Activated naive CD4-positive, alpha-beta T cell treated with anti-CD3 and anti-CD28 coated beads, Interleukin-2, amount 50 U/mL, for 24 hours (primary cell): ENCODE results near the gene C19orf25.

Source experiments
- H3K27ac Mint-ChIP-seq: one replicate; pipeline ENCODE4 v1.8.0; 2021; ENCODE audit warnings: mild to moderate bottlenecking, mixed read lengths
- H3K27me3 Mint-ChIP-seq: one replicate; pipeline ENCODE4 v1.8.0; 2021; ENCODE audit warnings: mixed read lengths
- H3K36me3 Mint-ChIP-seq: one replicate; pipeline ENCODE4 v1.8.0; 2021; ENCODE audit warnings: mixed read lengths
- H3K4me1 Mint-ChIP-seq: one replicate; pipeline ENCODE4 v1.8.0; 2021; ENCODE audit warnings: mixed read lengths
- H3K4me3 Mint-ChIP-seq: one replicate; pipeline ENCODE4 v1.8.0; 2021; ENCODE audit warnings: mild to moderate bottlenecking, mixed read lengths
- H3K9me3 Mint-ChIP-seq: one replicate; pipeline ENCODE4 v1.8.0; 2021; ENCODE audit warnings: mixed read lengths

C19orf25 gene

DNA sequence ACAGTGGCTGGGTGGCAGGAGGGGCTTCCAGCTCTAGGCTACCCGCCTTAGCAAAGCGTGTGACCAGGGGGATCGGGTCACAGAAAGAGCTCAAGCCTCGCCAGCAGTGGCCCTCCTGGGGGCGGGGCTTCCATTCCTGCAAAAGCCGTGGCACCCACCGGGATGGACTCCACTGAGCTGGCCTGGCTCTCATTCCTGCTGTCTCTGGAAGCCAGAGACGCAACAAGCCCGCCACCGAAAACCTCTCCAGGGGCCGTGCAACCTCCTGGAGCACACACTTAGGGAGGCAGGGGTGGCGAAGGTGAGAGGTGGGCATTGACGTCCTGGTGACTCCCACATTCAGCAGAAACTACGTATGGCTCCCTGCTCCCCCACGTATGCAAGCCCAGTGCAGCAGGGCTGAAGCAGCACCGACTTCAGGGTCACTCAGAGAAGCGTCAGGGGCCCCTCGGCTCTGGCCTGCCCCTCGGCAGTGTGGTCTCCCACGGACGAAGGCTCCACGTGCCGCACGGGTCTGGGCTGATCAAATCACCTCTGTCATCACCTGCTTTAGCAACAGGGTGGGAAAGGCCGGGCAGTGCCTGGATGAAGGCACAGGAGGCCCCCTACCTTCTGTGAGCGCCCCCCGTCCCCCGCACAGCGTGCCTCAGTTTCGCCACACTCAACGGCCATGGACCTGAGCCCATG, 3.1 kb downstream of the C19orf25 start:
- Mint-ChIP-seq H3K9me3 (no peaks in the 10 kb centered on the region), H3K36me3 (peaks cover 2% of the 10 kb centered on the region), H3K4me1 (peaks cover 27% of the 10 kb centered on the region), H3K4me3 (no peak overlapping the region), H3K27me3 (no peaks in the 10 kb centered on the region), H3K27ac (no peak overlapping the region)

DNA sequence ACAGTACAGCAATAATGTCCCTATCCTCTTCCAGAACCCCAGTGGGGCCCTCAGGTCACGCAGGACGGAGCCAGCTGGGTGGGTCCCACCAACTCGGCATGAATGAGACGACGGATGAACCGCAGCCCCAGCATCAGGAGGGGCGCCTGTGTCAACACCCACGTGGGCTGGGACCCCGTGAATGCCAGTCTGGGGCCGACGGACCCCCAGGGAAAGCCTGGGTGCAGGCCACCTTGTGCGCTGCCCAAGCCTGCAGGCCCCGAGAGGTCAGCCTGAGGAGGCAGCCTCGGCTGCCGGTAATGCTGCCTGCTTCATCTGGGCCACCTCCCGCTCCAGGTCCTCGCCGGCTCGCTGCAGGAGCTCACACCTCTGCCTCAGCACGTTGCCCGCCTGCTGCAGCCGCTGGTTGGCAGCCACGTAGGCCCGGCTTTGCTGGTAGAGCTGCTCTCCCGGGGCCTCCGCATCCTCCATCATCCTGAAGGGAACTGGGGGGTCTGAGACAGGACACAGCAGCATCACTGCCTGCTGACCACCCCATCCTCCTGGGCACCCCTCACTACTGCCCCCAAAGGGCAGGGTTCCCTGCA, 4.2 kb downstream of the C19orf25 start:
- Mint-ChIP-seq H3K4me3 (no peak overlapping the region), H3K27me3 (no peaks in the 10 kb centered on the region), H3K36me3 (peaks cover 2% of the 10 kb centered on the region), H3K9me3 (no peaks in the 10 kb centered on the region), H3K4me1 (peaks cover 23% of the 10 kb centered on the region), H3K27ac (no peak overlapping the region)

DNA sequence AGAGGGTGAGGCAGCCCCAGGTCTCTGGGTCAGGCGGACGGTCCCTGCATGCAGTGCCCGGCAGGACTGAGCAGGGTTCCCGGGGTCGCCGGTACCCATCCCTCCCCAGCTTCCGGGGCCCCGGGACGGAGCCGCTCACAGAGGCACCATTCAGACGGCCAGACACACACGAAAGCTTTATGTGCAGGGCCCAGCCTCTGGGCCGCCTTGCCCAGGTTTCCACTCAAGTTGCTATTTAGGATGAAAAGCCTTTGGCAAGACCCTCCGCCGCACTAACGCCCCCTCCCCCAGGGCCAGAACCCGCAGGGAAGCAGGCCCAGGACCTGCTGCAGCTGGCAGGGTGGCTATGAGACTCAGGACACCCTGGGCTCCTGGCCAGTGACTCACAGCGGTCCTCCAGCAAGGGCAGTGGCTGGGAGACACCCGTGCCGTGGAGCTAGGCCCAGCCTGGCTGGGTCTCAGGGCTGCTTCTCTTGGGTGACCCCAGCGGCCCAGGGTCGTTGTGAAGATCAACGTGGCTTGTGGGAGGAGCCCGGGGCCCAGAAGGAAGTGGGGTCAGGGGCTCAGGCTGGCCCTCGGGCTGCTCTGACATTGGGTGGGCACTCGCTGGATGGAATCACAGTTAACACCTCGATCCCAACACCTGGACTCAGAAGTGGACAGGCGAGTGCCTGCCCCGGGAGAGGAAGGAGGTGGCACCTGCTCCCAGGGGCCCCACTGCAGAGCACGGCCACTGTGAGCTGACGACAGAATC, 4.8 kb downstream of the C19orf25 start:
- H3K27me3 Mint-ChIP-seq: no peaks in the 10 kb centered on the region
- no peak overlapping the region for H3K27ac Mint-ChIP-seq

DNA sequence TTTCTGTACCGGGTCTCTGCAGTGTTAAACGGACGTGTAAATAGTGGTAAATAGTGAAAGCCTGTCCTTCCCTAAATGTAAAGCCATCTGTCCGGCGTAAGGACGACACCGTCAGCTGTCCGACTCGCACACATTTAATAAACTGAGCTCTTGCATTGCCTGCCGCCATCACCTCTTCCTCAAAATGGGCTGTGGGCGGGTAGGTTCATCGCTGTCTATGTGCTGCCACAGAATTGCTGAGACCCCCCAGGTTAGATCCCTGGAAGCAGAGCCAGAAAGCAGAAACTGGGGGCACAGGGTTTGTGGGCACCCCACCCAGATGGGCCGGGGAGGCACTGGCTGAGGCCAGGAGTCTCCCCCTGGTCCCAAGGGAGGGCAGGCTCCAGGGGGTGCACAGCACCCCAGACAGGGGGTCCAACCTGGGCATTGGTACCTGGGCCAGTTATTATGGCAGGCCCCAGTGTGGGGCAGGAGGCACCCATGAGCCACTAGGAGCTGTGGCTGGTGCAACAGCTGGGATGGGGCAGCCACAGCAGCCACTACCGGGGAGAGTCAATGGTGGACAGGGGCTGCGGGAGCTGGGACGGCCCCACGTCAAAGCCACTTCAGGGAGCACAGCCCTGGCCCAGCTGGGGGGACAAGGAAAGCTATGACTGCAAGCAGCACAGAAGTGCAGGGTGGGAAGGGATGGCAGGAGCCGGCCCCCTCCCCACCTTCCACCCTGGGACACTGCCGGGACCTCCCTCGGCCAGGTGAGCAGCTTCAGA, 5.7 kb downstream of the C19orf25 start:
- Mint-ChIP-seq H3K4me1 (peaks cover 18% of the 10 kb centered on the region), H3K27me3 (no peaks in the 10 kb centered on the region), H3K36me3 (no peaks in the 10 kb centered on the region), H3K9me3 (no peaks in the 10 kb centered on the region), H3K4me3 (no peak overlapping the region), H3K27ac (no peak overlapping the region)

More for the DNA sequence above, 4.8 kb downstream of the C19orf25 start:
- no peak overlapping the region for H3K4me3 Mint-ChIP-seq
- peaks cover 2% of the 10 kb centered on the region for H3K36me3 Mint-ChIP-seq
- H3K4me1 Mint-ChIP-seq: peaks cover 21% of the 10 kb centered on the region
- no peaks in the 10 kb centered on the region for H3K9me3 Mint-ChIP-seq

DNA sequence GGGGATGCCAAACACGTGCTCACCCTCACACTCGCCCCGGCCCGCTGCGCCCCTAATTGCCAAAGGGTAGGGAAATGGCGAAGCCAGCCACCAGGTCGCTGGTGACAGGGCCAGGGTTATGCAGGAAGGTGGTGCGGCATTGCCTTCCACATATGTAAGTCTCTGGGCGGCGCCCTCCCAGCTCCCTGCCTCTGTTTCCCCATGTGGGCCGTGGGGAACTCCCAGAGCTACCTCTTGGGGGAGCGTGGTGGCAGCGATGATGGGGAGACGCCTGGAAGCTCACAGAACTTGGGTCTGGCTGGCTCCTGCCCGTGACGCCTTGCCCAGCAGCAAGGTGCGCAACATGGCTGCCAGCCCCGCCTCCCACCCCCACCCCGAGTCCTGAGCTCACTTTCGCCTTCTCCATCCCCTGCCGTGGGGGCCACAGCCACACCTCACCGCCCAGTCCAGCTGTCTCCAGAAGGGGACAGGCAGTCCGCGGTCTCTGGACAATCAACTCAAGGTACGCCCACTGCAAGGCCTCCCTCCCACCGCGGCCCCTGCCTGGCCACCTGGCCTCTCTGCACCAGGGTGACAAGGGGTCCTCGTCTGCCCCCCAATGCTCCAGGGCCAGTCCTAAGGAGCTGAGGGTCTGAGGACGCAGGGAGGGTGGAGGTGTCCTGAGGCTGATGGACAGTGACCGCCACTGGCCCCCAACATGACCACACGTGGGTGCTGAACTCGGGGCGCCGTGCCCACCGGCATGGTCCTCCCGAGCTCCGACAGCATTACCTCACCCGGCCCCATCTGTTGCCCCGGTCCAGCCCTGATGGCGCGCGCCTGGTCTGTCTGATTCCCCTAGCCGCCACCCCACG, 6.6 kb downstream of the C19orf25 start:
- H3K36me3 Mint-ChIP-seq: no peaks in the 10 kb centered on the region

DNA sequence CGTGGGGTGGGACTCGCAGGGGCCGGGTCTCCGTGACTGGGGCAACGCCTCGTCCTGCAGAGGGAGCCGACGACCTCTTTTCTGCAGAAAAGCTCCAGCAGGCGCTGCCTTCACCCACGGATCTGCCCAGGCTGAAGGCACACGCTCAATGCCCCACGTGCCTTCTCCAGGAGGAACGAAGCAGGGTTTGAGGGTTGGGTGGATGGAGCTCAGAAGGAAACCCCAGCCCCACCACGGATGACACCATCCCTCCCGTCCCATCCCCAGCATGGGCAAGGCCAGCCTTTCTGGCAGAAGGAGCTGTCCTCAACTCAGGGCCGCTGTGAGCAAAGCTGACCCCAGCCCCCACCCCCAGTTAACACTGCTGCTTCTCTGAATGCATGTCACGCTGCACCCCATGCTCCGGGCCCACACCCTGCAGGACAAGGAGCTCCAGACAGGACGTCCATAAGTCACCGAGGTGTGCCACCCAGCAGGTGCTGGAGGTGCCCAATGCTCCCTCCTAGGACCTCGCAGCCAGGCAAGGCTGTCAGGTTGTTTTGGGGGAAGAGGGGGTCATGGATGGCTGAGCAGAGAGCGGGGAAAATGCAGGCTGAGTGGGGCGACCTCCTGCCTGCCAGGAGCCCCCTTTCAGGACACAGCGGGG, 7.4 kb downstream of the C19orf25 start:
- H3K27ac Mint-ChIP-seq: no peak overlapping the region
- H3K27me3 Mint-ChIP-seq: peaks cover 1% of the 10 kb centered on the region
- peaks cover 10% of the 10 kb centered on the region for H3K4me1 Mint-ChIP-seq
- H3K9me3 Mint-ChIP-seq: no peaks in the 10 kb centered on the region
- no peaks in the 10 kb centered on the region for H3K36me3 Mint-ChIP-seq
- H3K4me3 Mint-ChIP-seq: peak overlapping the region; percentile 62

More for the DNA sequence above, 6.6 kb downstream of the C19orf25 start:
- H3K9me3 Mint-ChIP-seq: no peaks in the 10 kb centered on the region
- peaks cover 17% of the 10 kb centered on the region for H3K4me1 Mint-ChIP-seq
- no peak overlapping the region for H3K27ac Mint-ChIP-seq
- H3K4me3 Mint-ChIP-seq: no peak overlapping the region
- no peaks in the 10 kb centered on the region for H3K27me3 Mint-ChIP-seq

DNA sequence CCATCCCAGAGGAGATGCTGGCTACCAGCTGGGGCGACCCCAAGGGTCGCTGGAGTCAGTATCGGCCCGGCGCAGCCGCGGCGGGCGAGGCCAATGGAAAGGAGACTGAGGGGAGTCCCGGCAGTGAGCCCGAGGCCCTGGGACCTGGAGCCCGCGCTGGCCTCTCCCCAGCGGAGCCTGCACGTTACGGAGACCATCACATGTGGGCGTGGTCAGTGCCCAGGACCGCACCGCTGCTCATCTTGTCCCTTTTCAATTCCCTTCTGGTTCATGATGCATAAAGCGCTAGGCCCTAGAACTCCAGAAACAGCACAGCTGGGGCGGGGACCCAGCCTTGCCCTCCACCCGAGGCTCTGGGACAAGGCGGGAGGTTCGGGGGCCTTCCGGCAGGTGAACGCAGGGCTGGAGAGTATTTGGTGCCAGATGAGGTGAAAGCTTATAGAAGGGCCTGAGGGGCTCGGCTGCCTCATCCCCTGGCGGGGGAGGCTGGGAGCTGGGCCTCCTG, 8.0 kb downstream of the C19orf25 start:
- Mint-ChIP-seq H3K36me3 (no peaks in the 10 kb centered on the region), H3K27me3 (peaks cover 2% of the 10 kb centered on the region), H3K9me3 (no peaks in the 10 kb centered on the region), H3K4me3 (peak overlapping the region; percentile 62), H3K27ac (no peak overlapping the region), H3K4me1 (peaks cover 10% of the 10 kb centered on the region)

DNA sequence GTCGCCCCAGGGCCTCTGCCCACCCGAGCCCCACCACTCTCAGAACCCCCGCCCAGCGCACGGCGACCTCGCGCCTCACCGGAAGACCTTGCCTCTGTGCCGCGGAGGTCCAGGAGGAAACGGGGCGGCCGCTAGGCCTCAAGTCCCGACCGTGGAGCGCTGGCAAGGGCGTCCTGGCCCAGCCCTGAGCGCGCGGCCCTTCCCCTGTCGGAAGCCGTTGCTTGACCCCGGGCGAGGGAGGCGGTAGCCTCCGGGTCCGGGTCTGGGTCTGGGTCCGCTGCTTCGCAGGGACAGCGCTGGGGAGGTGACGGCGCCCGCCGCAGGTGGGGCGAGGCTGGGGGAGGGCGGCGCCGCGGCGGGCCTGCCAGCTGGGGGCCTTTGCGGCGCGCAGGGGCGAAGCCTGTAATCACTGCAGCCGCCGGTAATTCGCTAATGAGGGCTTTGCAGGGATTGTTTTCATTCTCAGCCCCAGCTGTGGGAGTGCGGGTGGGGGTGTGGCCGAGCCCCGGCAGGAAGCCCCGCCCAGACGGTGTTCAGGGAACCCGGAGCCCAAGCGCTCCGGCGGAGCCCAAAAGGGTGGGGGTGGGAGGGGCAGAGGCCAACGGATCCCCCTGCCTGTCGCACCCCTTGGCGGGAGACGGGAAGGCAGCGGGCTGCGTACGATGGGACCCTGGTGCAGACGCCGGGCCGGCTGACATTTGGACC, 8.6 kb downstream of the C19orf25 start:
- Mint-ChIP-seq H3K27ac (no peak overlapping the region), H3K27me3 (peaks cover 2% of the 10 kb centered on the region), H3K4me3 (peak overlapping the region; percentile 79), H3K36me3 (no peaks in the 10 kb centered on the region), H3K4me1 (peaks cover 10% of the 10 kb centered on the region), H3K9me3 (no peaks in the 10 kb centered on the region)

DNA sequence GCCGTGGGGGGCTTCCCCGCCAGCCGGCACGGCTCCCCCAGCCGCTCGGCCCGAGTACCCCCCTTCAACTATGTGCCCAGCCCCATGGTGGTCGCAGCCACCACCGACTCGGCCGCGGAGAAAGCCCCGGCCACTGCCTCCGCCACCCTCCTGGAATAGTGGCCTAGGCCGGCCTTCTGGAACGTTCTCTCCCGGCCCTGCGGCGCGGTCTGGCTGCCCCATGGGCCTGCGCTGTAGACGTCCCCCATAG, 9.0 kb downstream of the C19orf25 start:
- Mint-ChIP-seq H3K4me1 (peaks cover 10% of the 10 kb centered on the region), H3K4me3 (peak overlapping the region; percentile 79), H3K27me3 (peaks cover 2% of the 10 kb centered on the region), H3K9me3 (no peaks in the 10 kb centered on the region), H3K36me3 (no peaks in the 10 kb centered on the region), H3K27ac (no peak overlapping the region)

DNA sequence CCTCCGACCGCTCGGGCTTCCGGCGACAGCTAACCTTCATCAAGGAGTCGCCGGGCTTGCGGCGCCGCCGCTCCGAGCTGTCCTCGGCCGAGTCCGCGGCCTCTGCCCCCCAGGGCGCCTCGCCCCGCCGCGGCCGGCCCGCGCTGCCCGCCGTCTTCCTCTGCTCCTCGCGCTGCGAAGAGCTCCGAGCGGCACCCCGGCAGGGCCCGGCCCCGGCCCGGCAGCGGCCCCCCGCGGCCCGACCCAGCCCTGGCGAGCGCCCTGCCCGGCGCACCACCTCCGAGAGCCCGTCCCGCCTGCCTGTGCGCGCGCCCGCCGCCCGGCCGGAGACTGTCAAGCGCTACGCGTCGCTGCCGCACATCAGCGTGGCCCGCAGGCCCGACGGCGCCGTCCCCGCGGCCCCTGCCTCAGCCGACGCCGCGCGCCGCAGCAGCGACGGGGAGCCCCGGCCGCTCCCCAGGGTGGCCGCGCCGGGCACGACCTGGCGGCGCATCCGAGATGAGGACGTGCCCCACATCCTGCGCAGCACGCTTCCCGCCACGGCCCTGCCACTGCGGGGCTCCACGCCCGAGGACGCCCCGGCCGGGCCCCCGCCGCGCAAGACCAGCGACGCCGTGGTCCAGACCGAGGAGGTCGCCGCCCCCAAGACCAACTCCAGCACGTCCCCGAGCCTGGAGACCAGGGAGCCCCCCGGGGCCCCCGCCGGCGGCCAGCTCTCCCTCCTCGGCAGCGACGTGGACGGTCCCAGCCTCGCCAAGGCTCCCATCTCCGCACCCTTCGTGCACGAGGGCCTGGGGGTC, 9.6 kb downstream of the C19orf25 start:
- no peaks in the 10 kb centered on the region for H3K36me3 Mint-ChIP-seq
- peak overlapping the region; percentile 79 for H3K4me3 Mint-ChIP-seq
- H3K9me3 Mint-ChIP-seq: no peaks in the 10 kb centered on the region
- peaks cover 2% of the 10 kb centered on the region for H3K27me3 Mint-ChIP-seq
- no peak overlapping the region for H3K27ac Mint-ChIP-seq
- H3K4me1 Mint-ChIP-seq: peaks cover 10% of the 10 kb centered on the region

DNA sequence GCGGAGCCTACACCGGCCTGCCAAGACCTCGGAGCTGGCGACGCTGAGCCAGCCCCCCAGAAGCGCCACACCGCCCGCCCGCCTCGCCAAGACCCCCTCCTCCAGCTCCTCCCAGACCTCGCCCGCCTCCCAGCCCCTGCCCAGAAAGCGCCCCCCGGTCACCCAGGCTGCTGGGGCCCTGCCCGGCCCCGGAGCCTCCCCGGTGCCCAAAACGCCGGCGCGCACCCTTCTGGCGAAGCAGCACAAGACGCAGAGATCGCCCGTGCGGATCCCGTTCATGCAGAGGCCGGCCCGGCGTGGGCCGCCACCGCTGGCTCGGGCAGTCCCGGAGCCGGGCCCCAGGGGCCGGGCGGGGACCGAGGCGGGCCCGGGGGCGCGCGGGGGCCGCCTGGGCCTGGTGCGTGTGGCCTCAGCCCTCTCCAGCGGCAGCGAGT, 10.2 kb downstream of the C19orf25 start:
- Mint-ChIP-seq H3K4me3 (peak overlapping the region; percentile 44), H3K4me1 (peaks cover 10% of the 10 kb centered on the region)

DNA sequence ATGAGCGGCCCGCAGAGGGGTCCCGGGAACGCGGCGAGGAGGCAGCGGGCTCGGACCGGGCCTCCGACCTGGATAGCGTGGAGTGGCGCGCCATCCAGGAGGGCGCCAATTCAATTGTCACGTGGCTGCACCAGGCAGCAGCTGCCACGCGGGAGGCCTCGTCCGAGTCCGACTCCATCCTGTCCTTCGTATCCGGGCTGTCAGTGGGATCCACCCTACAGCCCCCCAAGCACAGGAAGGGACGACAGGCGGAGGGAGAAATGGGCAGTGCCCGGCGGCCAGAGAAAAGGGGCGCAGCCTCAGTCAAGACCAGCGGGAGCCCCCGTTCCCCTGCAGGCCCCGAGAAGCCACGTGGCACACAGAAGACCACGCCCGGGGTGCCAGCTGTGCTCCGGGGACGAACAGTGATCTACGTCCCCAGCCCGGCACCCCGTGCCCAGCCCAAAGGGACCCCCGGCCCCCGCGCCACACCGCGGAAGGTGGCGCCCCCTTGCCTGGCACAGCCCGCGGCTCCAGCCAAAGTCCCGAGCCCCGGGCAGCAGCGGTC, 10.7 kb downstream of the C19orf25 start:
- H3K4me3 Mint-ChIP-seq: peak overlapping the region; percentile 52
- no peaks in the 10 kb centered on the region for H3K36me3 Mint-ChIP-seq
- peak overlapping the region; percentile 77 for H3K27ac Mint-ChIP-seq
- H3K4me1 Mint-ChIP-seq: peaks cover 8% of the 10 kb centered on the region
- peaks cover 2% of the 10 kb centered on the region for H3K27me3 Mint-ChIP-seq
- no peaks in the 10 kb centered on the region for H3K9me3 Mint-ChIP-seq

More for the DNA sequence above, 10.2 kb downstream of the C19orf25 start:
- Mint-ChIP-seq H3K36me3 (no peaks in the 10 kb centered on the region), H3K27ac (no peak overlapping the region), H3K27me3 (peaks cover 2% of the 10 kb centered on the region), H3K9me3 (no peaks in the 10 kb centered on the region)
